ENCODE measurements around the gene PIK3R5. TPM values are rescaled to one million over a fixed set of nuclear protein-coding genes. Genes with fewer than 3 reads are reported as not detected.

Gene PIK3R5
- total and polyA plus RNA-seq, 2 donors (not counting 1 experiment from before 2014, with no cell fraction given), result 63.1 to 70.0 TPM

GRCh38 chr17:8956465-8956902 lies 9.0 kb downstream of the PIK3R5 start:
- H3K9me3 ChIP-seq (ENCODE audit: control extremely low read depth in 1 of 3, control insufficient read depth in 2 of 3, insufficient read depth in 1 of 3, low read length in 2 of 3), result peaks cover 0 to 3% (median 0%) of the 10 kb centered on the region in 3 donors
- WGBS (ENCODE audit: insufficient coverage), result 64% methylated on average over 4 of the region's 5 CpGs
- peaks cover 89% of the 10 kb centered on the region for H3K4me1 Mint-ChIP-seq
- ChIA-PET CTCF (interaction anchor here (1.6 kb wide), 1 partner anchor 61 kb away, joined by 5 read pairs; no protein-coding TSS in a partner anchor), POLR2A (no interaction called here)
- no peak overlapping the region for H2AFZ ChIP-seq (ENCODE audit: insufficient read depth, low read depth, low read length, poor library complexity, severe bottlenecking)
- DNase-seq, result no peak
- H4K20me1 ChIP-seq (ENCODE audit: control insufficient read depth, insufficient read depth, low read length, poor library complexity, severe bottlenecking), result peaks cover 26% of the 10 kb centered on the region
- H3K4me3 Mint-ChIP-seq, result peak overlapping the region; percentile 9
- intact Hi-C loops (cut with micrococcal nuclease), result no loop called here
- peak overlapping the region; percentile 66 for H3K4me2 ChIP-seq (replicated peaks; ENCODE audit: low read depth, low read length, poor library complexity, severe bottlenecking)
- no peaks in the 10 kb centered on the region for H3K27me3 ChIP-seq (replicated peaks in 1 of 4; ENCODE audit: control extremely low read depth in 1 of 4, control insufficient read depth in 3 of 4, insufficient read depth in 4 of 4, low read length in 3 of 4)
- no peak overlapping the region for H3K9ac ChIP-seq (ENCODE audit: low read length)
- peak overlapping the region; percentile 32 for H3K27ac Mint-ChIP-seq
- no peaks in the 10 kb centered on the region for H3K27me3 Mint-ChIP-seq
- H3K36me3 ChIP-seq (replicated peaks in 1 of 2; ENCODE audit: control extremely low read depth in 1 of 2, control insufficient read depth in 1 of 2, extremely low read depth in 1 of 2, insufficient read depth in 2 of 2, low read length in 1 of 2), result peaks cover 0 to 28% of the 10 kb centered on the region in 2 experiments
- peak overlapping the region in 1 of 2 donors; percentile 15 for H3K27ac ChIP-seq (ENCODE audit: low read length in 2 of 2)
- peaks cover 56 to 85% of the 10 kb centered on the region in 2 donors for H3K4me1 ChIP-seq (ENCODE audit: control insufficient read depth in 2 of 2, insufficient read depth in 2 of 2, low read length in 2 of 2)
- TF ChIP-seq CTCF (IDR thresholded peaks at IDR 0.05) (no peak), EZH2 (IDR thresholded peaks at IDR 0.05; ENCODE audit: borderline replicate concordance, insufficient read depth, low read depth, low read length, poor library complexity, severe bottlenecking) (no peak)
- H3K4me3 ChIP-seq (ENCODE audit: control extremely low read depth in 1 of 5, extremely low read depth in 1 of 5, insufficient read depth in 1 of 5, low read depth in 2 of 5, low read length in 4 of 5), result no peak overlapping the region
- peaks cover 100% of the 10 kb centered on the region for H3K79me2 ChIP-seq (ENCODE audit: control insufficient read depth, insufficient read depth, low read length)
- no peaks in the 10 kb centered on the region for H3K9me3 Mint-ChIP-seq (ENCODE audit: insufficient read depth)
- ATAC-seq (ENCODE audit: low read depth), result no peak

All from B cell (primary cell).